GM13976 (cell line): ENCODE results near the gene SRCAP.

Source experiments
- DNase-seq: peaks from one replicate; pipeline ENCODE4 v3.0.0; 2012; ENCODE audit warnings: low spot score
- in situ Hi-C: fragments of 300-500 bp; cut with MboI; formaldehyde crosslinking; loops from one replicate; pipeline ENCODE4 v1.12.0; 2022; ENCODE audit warnings: low sequenced_read_pairs, mixed read lengths, inconsistent platforms; ENCODE audit not compliant: unreplicated experiment
- TF ChIP-seq, protein P1 (sequence below): IDR thresholded peaks from 2 replicates; pipeline ENCODE4 v1.5.1; 2012; ENCODE audit warnings: borderline replicate concordance, mild to moderate bottlenecking; ENCODE audit not compliant: insufficient read depth; ENCODE audit errors: extremely low read depth, missing control alignments, control extremely low read depth

SRCAP gene

DNA sequence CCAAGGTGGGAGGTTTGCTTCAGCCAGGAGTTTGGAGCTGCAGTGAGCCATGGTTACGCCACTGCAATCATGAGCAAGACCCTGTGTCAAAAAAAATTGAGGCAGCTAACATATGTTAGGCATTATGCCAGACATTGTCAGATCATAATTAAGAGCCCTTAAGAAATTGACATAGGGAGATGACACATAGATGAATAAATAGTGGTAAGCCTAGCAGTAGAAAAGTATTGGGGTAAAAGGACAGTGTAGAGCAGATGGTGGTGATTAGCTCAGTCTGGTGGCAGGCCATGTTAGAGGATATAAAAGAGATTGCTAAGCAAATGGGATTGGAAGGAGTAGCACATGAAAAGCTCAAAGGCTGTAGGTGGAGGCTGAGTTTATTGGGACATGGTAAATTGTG is 22.6 kb downstream of the SRCAP start:
- in situ Hi-C loops = no loop called here
- no peak for DNase-seq
- TF ChIP-seq, protein P1, sequence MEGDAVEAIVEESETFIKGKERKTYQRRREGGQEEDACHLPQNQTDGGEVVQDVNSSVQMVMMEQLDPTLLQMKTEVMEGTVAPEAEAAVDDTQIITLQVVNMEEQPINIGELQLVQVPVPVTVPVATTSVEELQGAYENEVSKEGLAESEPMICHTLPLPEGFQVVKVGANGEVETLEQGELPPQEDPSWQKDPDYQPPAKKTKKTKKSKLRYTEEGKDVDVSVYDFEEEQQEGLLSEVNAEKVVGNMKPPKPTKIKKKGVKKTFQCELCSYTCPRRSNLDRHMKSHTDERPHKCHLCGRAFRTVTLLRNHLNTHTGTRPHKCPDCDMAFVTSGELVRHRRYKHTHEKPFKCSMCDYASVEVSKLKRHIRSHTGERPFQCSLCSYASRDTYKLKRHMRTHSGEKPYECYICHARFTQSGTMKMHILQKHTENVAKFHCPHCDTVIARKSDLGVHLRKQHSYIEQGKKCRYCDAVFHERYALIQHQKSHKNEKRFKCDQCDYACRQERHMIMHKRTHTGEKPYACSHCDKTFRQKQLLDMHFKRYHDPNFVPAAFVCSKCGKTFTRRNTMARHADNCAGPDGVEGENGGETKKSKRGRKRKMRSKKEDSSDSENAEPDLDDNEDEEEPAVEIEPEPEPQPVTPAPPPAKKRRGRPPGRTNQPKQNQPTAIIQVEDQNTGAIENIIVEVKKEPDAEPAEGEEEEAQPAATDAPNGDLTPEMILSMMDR = no peak

DNA sequence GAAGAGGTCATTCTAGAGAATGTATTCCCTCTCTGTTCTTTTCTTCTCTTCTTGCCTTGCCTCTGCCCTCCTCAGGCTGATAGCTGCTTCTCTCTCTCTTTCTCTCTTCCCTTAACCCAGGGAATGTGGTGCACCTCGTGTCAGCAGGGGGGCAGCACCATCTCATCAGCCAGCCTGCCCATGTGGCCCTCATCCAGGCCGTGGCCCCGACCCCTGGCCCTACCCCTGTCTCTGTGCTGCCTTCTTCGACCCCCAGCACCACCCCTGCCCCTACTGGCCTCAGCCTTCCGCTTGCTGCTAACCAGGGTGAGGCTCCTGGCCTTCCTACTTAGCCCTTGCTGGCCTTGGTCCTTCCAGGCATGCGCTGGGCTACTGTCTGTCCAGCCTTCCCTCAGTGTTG is 23.5 kb downstream of the SRCAP start:
- in situ Hi-C loops = no loop called here
- no peak for DNase-seq
- TF ChIP-seq, protein P1 = peak; percentile 36

DNA sequence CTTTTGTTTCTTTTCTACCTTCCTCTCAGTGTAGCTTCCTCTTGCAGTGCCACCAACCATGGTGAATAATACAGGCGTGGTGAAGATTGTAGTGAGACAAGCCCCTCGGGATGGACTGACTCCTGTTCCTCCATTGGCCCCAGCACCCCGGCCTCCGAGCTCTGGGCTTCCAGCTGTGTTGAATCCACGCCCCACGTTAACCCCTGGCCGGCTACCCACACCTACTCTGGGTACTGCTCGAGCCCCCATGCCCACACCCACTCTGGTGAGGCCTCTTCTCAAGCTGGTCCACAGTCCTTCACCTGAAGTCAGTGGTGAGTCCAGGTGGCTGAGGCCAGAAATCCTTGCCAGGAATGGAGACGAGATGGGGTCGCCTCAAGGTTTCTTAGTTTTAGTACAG is 23.9 kb downstream of the SRCAP start:
- in situ Hi-C loops = no loop called here

DNA sequence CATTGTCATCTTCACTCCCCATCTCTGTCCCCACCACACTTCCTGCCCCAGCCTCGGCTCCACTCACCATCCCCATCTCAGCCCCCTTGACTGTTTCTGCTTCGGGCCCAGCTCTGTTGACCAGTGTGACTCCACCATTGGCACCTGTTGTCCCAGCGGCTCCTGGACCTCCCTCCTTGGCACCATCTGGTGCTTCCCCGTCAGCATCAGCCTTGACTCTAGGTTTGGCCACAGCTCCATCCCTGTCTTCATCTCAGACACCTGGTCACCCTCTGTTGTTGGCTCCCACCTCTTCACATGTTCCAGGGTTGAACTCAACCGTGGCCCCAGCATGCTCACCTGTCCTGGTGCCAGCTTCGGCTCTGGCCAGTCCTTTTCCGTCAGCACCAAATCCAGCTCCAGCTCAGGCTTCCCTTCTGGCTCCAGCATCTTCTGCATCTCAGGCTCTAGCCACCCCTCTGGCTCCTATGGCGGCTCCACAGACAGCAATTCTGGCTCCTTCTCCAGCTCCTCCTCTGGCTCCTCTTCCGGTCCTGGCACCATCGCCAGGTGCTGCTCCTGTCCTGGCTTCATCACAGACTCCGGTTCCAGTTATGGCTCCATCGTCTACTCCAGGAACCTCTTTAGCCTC is 24.9 kb downstream of the SRCAP start:
- TF ChIP-seq, protein P1 = no peak
- no peak for DNase-seq
- in situ Hi-C loops = no loop called here

More for the DNA sequence above, 23.9 kb downstream of the SRCAP start:
- TF ChIP-seq, protein P1 = no peak
- DNase-seq = no peak

DNA sequence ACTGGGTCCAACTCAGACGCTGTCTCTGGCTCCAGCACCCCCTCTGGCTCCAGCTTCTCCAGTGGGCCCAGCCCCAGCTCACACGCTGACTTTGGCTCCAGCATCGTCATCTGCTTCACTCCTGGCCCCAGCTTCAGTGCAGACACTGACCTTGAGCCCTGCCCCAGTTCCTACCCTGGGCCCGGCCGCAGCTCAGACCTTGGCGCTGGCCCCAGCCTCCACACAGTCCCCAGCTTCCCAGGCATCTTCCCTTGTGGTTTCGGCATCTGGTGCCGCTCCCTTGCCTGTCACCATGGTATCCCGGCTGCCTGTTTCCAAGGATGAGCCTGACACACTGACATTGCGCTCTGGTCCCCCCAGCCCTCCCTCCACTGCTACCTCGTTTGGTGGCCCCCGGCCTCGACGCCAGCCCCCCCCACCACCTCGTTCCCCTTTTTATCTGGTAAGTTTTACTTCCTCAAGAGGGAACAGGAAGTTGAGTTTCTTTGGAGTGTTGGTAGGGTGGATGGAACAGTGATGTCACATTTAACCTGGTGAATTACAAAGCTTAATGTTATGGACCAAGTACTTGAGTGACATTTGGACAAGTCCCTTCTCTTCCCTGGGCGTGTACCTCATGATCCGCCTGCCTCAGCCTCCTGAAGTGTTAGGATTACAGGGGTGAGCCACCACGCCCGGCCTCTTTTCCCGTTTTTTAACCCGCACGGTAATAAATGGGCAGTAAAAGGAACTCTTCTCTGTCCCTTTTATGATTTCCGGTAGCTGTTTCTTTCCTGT is 25.9 kb downstream of the SRCAP start:
- in situ Hi-C loops = no loop called here
- TF ChIP-seq, protein P1 = no peak
- no peak for DNase-seq

DNA sequence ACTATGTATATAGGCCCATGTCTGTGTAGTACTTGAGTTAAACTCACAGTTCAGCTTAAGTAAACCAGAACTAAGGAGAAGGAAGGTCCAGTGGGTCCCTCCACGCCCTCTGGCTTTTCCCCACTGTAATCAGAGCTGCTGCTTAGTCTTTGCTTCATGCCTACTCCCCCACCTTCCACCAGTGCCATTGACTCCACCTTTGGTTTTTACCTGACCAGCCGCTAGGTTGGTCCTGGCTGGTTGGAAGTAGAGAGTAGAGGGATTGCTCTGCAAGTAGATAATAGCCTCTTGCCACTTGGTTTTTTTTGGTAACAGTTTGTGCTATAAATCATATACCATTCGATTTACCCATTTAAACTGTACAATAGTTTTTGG is 26.4 kb downstream of the SRCAP start:
- TF ChIP-seq, protein P1 = no peak
- in situ Hi-C loops = no loop called here

DNA sequence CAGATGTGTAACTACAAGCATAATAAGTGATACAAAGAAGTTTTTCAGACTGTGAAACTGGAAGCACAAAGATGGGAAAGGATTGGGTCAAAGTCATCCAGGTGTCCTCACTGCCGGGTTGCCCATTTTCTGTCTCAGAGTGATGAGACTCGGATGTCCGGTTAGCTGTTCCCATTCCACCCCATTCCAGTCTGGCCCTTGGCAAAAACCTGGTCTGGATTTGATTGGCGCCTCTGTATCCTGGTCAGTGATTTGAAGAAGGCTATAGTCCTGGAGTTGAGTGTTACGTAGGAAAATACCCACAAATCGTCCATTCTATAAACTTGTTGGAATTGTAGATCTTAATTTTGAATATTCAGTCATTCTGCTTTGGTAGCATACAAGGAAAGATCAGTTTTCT is 29.4 kb downstream of the SRCAP start:
- in situ Hi-C loops = no loop called here
- no peak for DNase-seq
- TF ChIP-seq, protein P1 = no peak

More for the DNA sequence above, 26.4 kb downstream of the SRCAP start:
- no peak for DNase-seq
